IMR-90 (cell line): ENCODE results near the gene MCM5. TPM values are rescaled to one million over a fixed set of nuclear protein-coding genes. Genes with fewer than 3 reads are reported as not detected.

ENCODE experiments used
- ATAC-seq: fragments of 200-7000 bp; cut with Tn5 transposase; 2 replicates; pipeline ENCODE4 v1.9.1; 2020; ENCODE audit warnings: low read depth, mild to moderate bottlenecking, moderate library complexity
- BruUV-seq: library from RNA; stranded (reverse); fragments of 400-500 nt; replicated peaks from 2 replicates; lab custom pipeline; 2021; lab: Mats Ljungman, UMichigan
- CTCF ChIA-PET: fragments of 300-600 bp; formaldehyde crosslinking; extraction: SDS; loops from one replicate; lab custom pipeline; 2021; ENCODE audit warnings: antibody characterized with exemption; lab: Yijun Ruan, JAX
- POLR2A ChIA-PET: fragments of 300-600 bp; sonication (Branson Sonifier 250); formaldehyde crosslinking; loops from one replicate; lab custom pipeline; 2022; ENCODE audit warnings: antibody characterized with exemption; ENCODE audit not compliant: unreplicated experiment; lab: Charles Lee
- DNase-seq: peaks from one replicate; pipeline ENCODE4 v3.0.0; 2013
- H2AFZ ChIP-seq: replicated peaks from 2 replicates; pipeline ENCODE3; 2013; ENCODE audit warnings: low read length, mild to moderate bottlenecking; ENCODE audit not compliant: poor library complexity
- H2AK5ac ChIP-seq: 2 replicates; pipeline ENCODE4 v1.6.1; 2013; ENCODE audit warnings: low read depth, low read length, inconsistent platforms
- H2AK9ac ChIP-seq: replicated peaks from 2 replicates; pipeline ENCODE3; 2013; ENCODE audit warnings: mild to moderate bottlenecking, low read depth, low read length, moderate library complexity; ENCODE audit not compliant: poor library complexity
- H2BK120ac ChIP-seq: 2 replicates; pipeline ENCODE4 v1.6.1; 2013; ENCODE audit warnings: low read depth, low read length, inconsistent platforms
- H2BK15ac ChIP-seq: 3 replicates; pipeline ENCODE4 v1.6.1; 2013; ENCODE audit warnings: low read depth, low read length, inconsistent platforms
- H2BK20ac ChIP-seq: 2 replicates; pipeline ENCODE4 v1.6.1; 2013; ENCODE audit warnings: low read depth, mild to moderate bottlenecking, inconsistent platforms, low read length, moderate library complexity
- H2BK5ac ChIP-seq: 2 replicates; pipeline ENCODE4 v1.6.1; 2013; ENCODE audit warnings: mild to moderate bottlenecking, low read depth, low read length, inconsistent platforms; ENCODE audit not compliant: poor library complexity, severe bottlenecking
- H3K14ac ChIP-seq: replicated peaks from 2 replicates; pipeline ENCODE4 v1.6.1; 2013; ENCODE audit warnings: low read depth, low read length, inconsistent platforms
- H3K18ac ChIP-seq: 2 replicates; pipeline ENCODE4 v1.6.1; 2013; ENCODE audit warnings: low read depth, low read length, control low read depth
- H3K23ac ChIP-seq: 2 replicates; pipeline ENCODE4 v1.6.1; 2013; ENCODE audit warnings: low read depth, low read length, inconsistent platforms
- H3K27ac ChIP-seq: 2 replicates; pipeline ENCODE4 v1.5.1; 2013; ENCODE audit warnings: mild to moderate bottlenecking, control low read depth, low read length; ENCODE audit not compliant: insufficient read depth
- H3K27me3 ChIP-seq: 2 replicates; pipeline ENCODE4 v1.6.1; 2013; ENCODE audit warnings: low read length; ENCODE audit not compliant: control insufficient read depth, insufficient read depth
- H3K36me3 ChIP-seq: 2 replicates; pipeline ENCODE4 v1.6.1; 2013; ENCODE audit warnings: low read length, mixed read lengths; ENCODE audit not compliant: control insufficient read depth, insufficient read depth
- H3K4ac ChIP-seq: 2 replicates; pipeline ENCODE4 v1.6.1; 2013; ENCODE audit warnings: low read depth, low read length, inconsistent platforms
- H3K4me1 ChIP-seq: 2 replicates; pipeline ENCODE4 v1.6.1; 2013; ENCODE audit warnings: low read length, mixed read lengths; ENCODE audit not compliant: control insufficient read depth, insufficient read depth
- H3K4me2 ChIP-seq: 2 replicates; pipeline ENCODE4 v1.6.1; 2013; ENCODE audit warnings: low read depth, mild to moderate bottlenecking, control low read depth, low read length, moderate library complexity
- H3K4me3 ChIP-seq: 2 replicates; pipeline ENCODE4 v1.5.1; 2013; ENCODE audit warnings: low read depth, mild to moderate bottlenecking, control low read depth, low read length, moderate library complexity; ENCODE audit not compliant: insufficient read depth
- H3K56ac ChIP-seq: 2 replicates; pipeline ENCODE4 v1.6.1; 2013; ENCODE audit warnings: low read length, inconsistent platforms; ENCODE audit not compliant: insufficient read depth; ENCODE audit errors: extremely low read depth
- H3K79me1 ChIP-seq, 2 experiments: 2 replicates each; pipeline ENCODE4 v1.6.1; 2013; ENCODE audit warnings: low read length in 2 of 2, inconsistent platforms in 1 of 2, low read depth in 1 of 2
- H3K9ac ChIP-seq: 2 replicates; pipeline ENCODE4 v1.6.1; 2013; ENCODE audit warnings: low read depth, low read length, control low read depth
- H3K9me1 ChIP-seq: 2 replicates; pipeline ENCODE4 v1.6.1; 2013; ENCODE audit warnings: low read length, inconsistent platforms; ENCODE audit not compliant: insufficient read depth
- H3K9me3 ChIP-seq: 2 replicates; pipeline ENCODE4 v1.6.1; 2013; ENCODE audit warnings: low read length; ENCODE audit not compliant: control insufficient read depth, insufficient read depth
- H4K20me1 ChIP-seq: 2 replicates; pipeline ENCODE4 v1.6.1; 2013; ENCODE audit warnings: low read length, inconsistent platforms; ENCODE audit not compliant: insufficient read depth
- H4K5ac ChIP-seq: 2 replicates; pipeline ENCODE4 v1.6.1; 2013; ENCODE audit warnings: mild to moderate bottlenecking, low read depth, low read length, control low read depth
- H4K8ac ChIP-seq, 2 experiments: 2 replicates each; pipeline ENCODE4 v1.6.1; 2013; ENCODE audit warnings: low read depth in 2 of 2, low read length in 2 of 2, control low read depth in 1 of 2, inconsistent platforms in 1 of 2
- H4K91ac ChIP-seq: 2 replicates; pipeline ENCODE4 v1.6.1; 2013; ENCODE audit warnings: low read depth, low read length, inconsistent platforms; ENCODE audit not compliant: insufficient read depth
- BHLHE40 ChIP-seq: fragments of 150-350 bp; IDR thresholded peaks from 2 replicates; pipeline ENCODE4 v1.6.1; 2016; ENCODE audit warnings: mild to moderate bottlenecking, low read depth, low read length
- CHD1 ChIP-seq: IDR thresholded peaks from 2 replicates; pipeline ENCODE4 v1.6.1; 2012; ENCODE audit warnings: low read depth, low read length, improper control_type of control experiment
- CTCF ChIP-seq: conservative IDR thresholded peaks from 2 replicates; pipeline ENCODE4 v1.5.1; 2012; ENCODE audit warnings: mild to moderate bottlenecking, low read depth, low read length, improper control_type of control experiment
- ELK1 ChIP-seq: fragments of 150-350 bp; IDR thresholded peaks from 2 replicates; pipeline ENCODE4 v1.6.1; 2016; ENCODE audit warnings: low read depth, mild to moderate bottlenecking, low read length, moderate library complexity, borderline replicate concordance
- FOS ChIP-seq: fragments of 150-350 bp; IDR thresholded peaks from 2 replicates; pipeline ENCODE4 v1.6.1; 2016; ENCODE audit warnings: low read depth, low read length
- MAZ ChIP-seq: IDR thresholded peaks from 2 replicates; pipeline ENCODE4 v1.6.1; 2012; ENCODE audit warnings: low read depth, mild to moderate bottlenecking, low read length, improper control_type of control experiment, moderate library complexity, borderline replicate concordance
- MXI1 ChIP-seq: IDR thresholded peaks from 2 replicates; pipeline ENCODE4 v1.6.1; 2012; ENCODE audit warnings: low read depth, mild to moderate bottlenecking, low read length, moderate library complexity, borderline replicate concordance
- NFE2L2 ChIP-seq: fragments of 150-350 bp; IDR thresholded peaks from 2 replicates; pipeline ENCODE4 v1.6.1; 2016; ENCODE audit warnings: low read depth, mild to moderate bottlenecking, low read length
- POLR2A ChIP-seq: IDR thresholded peaks from 2 replicates; pipeline ENCODE4 v1.6.1; 2012; ENCODE audit warnings: mild to moderate bottlenecking, low read depth, low read length
- RCOR1 ChIP-seq: IDR thresholded peaks from 2 replicates; pipeline ENCODE4 v1.6.1; 2012; ENCODE audit warnings: mild to moderate bottlenecking, low read length, improper control_type of control experiment; ENCODE audit not compliant: insufficient replicate concordance
- RFX5 ChIP-seq: IDR thresholded peaks from 2 replicates; pipeline ENCODE4 v1.8.0; 2012; ENCODE audit warnings: low read depth, mild to moderate bottlenecking, low read length, moderate library complexity
- SMC3 ChIP-seq: fragments of 150-350 bp; IDR thresholded peaks from 2 replicates; pipeline ENCODE4 v1.6.1; 2016; ENCODE audit warnings: low read depth, mild to moderate bottlenecking, antibody characterized with exemption, low read length, moderate library complexity
- USF2 ChIP-seq: fragments of 150-350 bp; IDR thresholded peaks from 2 replicates; pipeline ENCODE4 v1.6.1; 2017; ENCODE audit warnings: mild to moderate bottlenecking, antibody characterized with exemption, low read length, low read depth
- WGBS, 2 experiments: methylation state at CpG; one replicate each; pipeline versions ENCODE4 v1.1.5 to v1.1.7; 2013; ENCODE audit warnings: missing lambda C conversion rate in 2 of 2; ENCODE audit not compliant: insufficient read length in 1 of 2; ENCODE audit errors: extremely low coverage in 2 of 2; 5-methylcytosine and 5-hydroxymethylcytosine counted together
- dilution Hi-C: fragments of 300-500 bp; cut with HindIII; formaldehyde crosslinking; loops from one replicate; pipeline ENCODE4 v1.14.3; 2018; ENCODE audit warnings: low sequenced_read_pairs; ENCODE audit not compliant: unreplicated experiment
- in situ Hi-C: fragments of 300-500 bp; cut with MboI; formaldehyde crosslinking; loops from 3 replicates; pipeline ENCODE4 v1.14.3; 2019; ENCODE audit warnings: low sequenced_read_pairs, inconsistent platforms, mixed read lengths
- intact Hi-C: fragments of 100-400 bp; cut with micrococcal nuclease; formaldehyde crosslinking; loops from 2 replicates; pipeline ENCODE4 v1.10.0; 2022
- polyA plus RNA-seq, 3 experiments: library from polyadenylated mRNA; depleted of rRNA; stranded (reverse); fragments of >200 nt; gene quantifications; 2 replicates each; pipeline ENCODE4 v1.2.3, GENCODE V29; 2012; ENCODE audit warnings: low replicate concordance in 1 of 3
- total RNA-seq: library from RNA; depleted of rRNA; stranded (reverse); fragments of >200 nt; gene quantifications from 2 replicates; pipeline ENCODE4 v1.2.3, GENCODE V29; 2012

MCM5 gene
- total and polyA plus RNA-seq, 2 of the 4 experiments (the other 2 are of a cell fraction) = 43.0 to 58.6 TPM

- TF ChIP-seq MAZ = no peak
Observed at GRCh38 chr22:35435201-35435740, 35.3 kb downstream of the MCM5 start (continued).

- in situ Hi-C loops (loop anchor here (10.0 kb wide), 2 partner anchors 398 to 688 kb away; no protein-coding TSS in a partner anchor), intact Hi-C loops (loop anchor here (10.0 kb wide), 1 partner anchor 488 kb away; no protein-coding TSS in a partner anchor), dilution Hi-C loops (no loop called here)
- H3K9me3 ChIP-seq = peaks cover 10% of the 10 kb centered on the region
- H3K27me3 ChIP-seq = no peaks in the 10 kb centered on the region
- no peak overlapping the region for H2AK9ac ChIP-seq
- no peak overlapping the region for H2BK120ac ChIP-seq
- DNase-seq (no peak), ATAC-seq (no peak)
- H3K9me1 ChIP-seq = no peaks in the 10 kb centered on the region
- H3K4me3 ChIP-seq = no peak overlapping the region
- H2BK20ac ChIP-seq = no peak overlapping the region
- BruUV-seq = no TSS peak
- WGBS, 2 experiments = 40% methylated on average over 1 of the region's 5 CpGs; no CpG with 5 or more reads in 1 of the 2 experiments
- H3K27ac ChIP-seq = no peak overlapping the region
- H3K9ac ChIP-seq = no peak overlapping the region
- no peak overlapping the region; the same call in 1 of the 2 replicates for H2AK5ac ChIP-seq
- H2AFZ ChIP-seq = no peak overlapping the region
- H3K23ac ChIP-seq = no peak overlapping the region
- H3K4ac ChIP-seq = no peak overlapping the region
- no peaks in the 10 kb centered on the region for H3K36me3 ChIP-seq
- H3K18ac ChIP-seq = no peak overlapping the region
- no peaks in the 10 kb centered on the region for H4K20me1 ChIP-seq
- H4K8ac ChIP-seq = no peak overlapping the region
- no peak overlapping the region for H3K56ac ChIP-seq
- no peak overlapping the region for H4K5ac ChIP-seq
- ChIA-PET POLR2A (no interaction called here), CTCF (no interaction called here)
- no peak overlapping the region for H3K4me2 ChIP-seq
- no peak overlapping the region for H2BK5ac ChIP-seq
- no peak overlapping the region for H2BK15ac ChIP-seq
- H4K91ac ChIP-seq = no peak overlapping the region
- no peaks in the 10 kb centered on the region for H3K4me1 ChIP-seq
- H3K14ac ChIP-seq = no peak overlapping the region
- peaks cover 0 to 9% of the 10 kb centered on the region in 2 experiments; a peak in 1 of 4 replicates for H3K79me1 ChIP-seq
- TF ChIP-seq MAZ (no peak), BHLHE40 (no peak), FOS (no peak), USF2 (no peak), CTCF (no peak), CHD1 (no peak), SMC3 (no peak), ELK1 (no peak), MXI1 (no peak), NFE2L2 (no peak), RFX5 (no peak), RCOR1 (no peak), POLR2A (no peak)
Observed at GRCh38 chr22:35436421-35436820, 36.5 kb downstream of the MCM5 start.
